GM23248 (cell line): ENCODE results near the gene KCNK17.

ENCODE experiments used
- EZH2 ChIP-seq: fragments of 200-600 bp; sonication (generic); IDR thresholded peaks from 2 replicates; pipeline ENCODE4 v1.6.1; 2018; ENCODE audit warnings: antibody characterized with exemption, mild to moderate bottlenecking; ENCODE audit not compliant: insufficient read depth, poor library complexity, severe bottlenecking
- EZH2phosphoT487 ChIP-seq: fragments of 200-600 bp; sonication (generic); IDR thresholded peaks from 2 replicates; pipeline ENCODE4 v1.6.1; 2018; ENCODE audit warnings: antibody characterized with exemption, moderate library complexity, mild to moderate bottlenecking, low read depth; ENCODE audit not compliant: insufficient read depth

GRCh38 chr6:39313526-39314272 lies 520 bp downstream of the KCNK17 start:
- TF ChIP-seq EZH2 = peak; percentile 17
- 0 out of 2 replicates have a peak, but pooled peaks have one; percentile 18 for TF ChIP-seq EZH2phosphoT487
